Measurements from ENCODE around the gene AURKA.

DNA sequence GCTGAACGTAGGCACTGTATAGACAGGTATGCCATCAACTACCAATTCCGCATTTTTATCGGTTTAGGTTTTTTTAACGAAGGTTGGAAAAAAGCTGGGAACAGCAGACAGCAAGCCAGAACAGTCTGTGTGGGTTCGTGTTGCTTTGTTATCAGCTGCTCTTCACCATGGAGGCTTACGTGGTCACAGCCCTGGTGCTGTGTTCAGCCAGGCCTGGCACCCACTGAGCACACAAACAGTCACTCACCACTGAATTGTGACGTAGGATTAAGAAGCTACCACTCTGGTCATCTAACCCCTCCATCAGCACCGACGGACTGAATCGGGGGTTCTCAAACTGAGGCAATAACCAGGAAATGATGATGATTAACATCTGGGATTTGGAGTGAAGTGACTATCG, 20.0 kb downstream of the AURKA start:
- TF ChIP-seq SPI1 (IDR thresholded peaks at IDR 0.05; ENCODE audit: low read depth, low read length) (no peak), POLR2A (IDR thresholded peaks at IDR 0.05; ENCODE audit: low read depth, low read length) (no peak), POLR2AphosphoS5 (IDR thresholded peaks at IDR 0.05; ENCODE audit: low read depth, low read length) (no peak), POU2F2 (IDR thresholded peaks at IDR 0.05; ENCODE audit: low read depth, low read length) (no peak), TAF1 (IDR thresholded peaks at IDR 0.05; ENCODE audit: low read depth, low read length) (no peak), PAX5 (IDR thresholded peaks at IDR 0.05; ENCODE audit: insufficient read depth, low read length, severe bottlenecking) (no peak)

All from GM12891 (cell line).